ENCODE results near the gene ARL11. TPM values are rescaled to one million over a fixed set of nuclear protein-coding genes. Genes with fewer than 3 reads are reported as not detected.

Gene ARL11
- total RNA-seq, 1 experiment from 2014 or later: 0.35 TPM

DNA sequence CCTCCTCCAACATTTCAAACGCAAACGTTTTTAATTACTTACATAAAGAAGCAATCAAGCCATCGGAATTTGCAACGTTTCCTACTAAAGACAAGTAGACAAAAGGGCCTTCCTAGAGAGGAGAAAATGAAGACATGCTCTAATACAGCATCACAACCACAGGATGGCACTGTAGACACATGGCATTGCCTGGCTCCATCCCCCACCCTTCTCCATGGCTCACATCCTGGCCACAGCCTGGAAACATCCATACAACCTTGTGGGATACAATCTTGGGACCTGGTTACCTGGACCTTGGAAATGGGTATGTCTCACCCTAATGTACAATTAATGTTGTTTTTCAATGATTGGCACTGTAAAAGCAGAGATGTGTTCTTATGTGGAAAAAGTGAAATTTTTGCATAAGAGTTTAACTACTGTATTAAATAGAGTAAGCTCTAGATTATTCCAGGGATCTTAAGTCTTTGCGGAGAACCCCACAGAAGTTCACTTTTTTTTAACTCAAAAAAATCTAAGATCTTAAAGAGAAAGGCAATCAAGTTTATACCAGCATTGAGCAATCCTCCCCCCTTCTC is 41.5 kb downstream of the ARL11 start:
- no peak overlapping the region for H3K27ac Mint-ChIP-seq
- ATAC-seq: peak; percentile 99
- POLR2A ChIA-PET: interaction anchor here (1.0 kb wide), 1 partner anchor 29 kb away, joined by 4 read pairs; no protein-coding TSS in a partner anchor
- H3K36me3 Mint-ChIP-seq: peaks cover 34% of the 10 kb centered on the region
- no peaks in the 10 kb centered on the region for H3K27me3 Mint-ChIP-seq (ENCODE audit: low read depth)
- no peaks in the 10 kb centered on the region; the same call in 1 of the 2 replicates for H3K9me3 Mint-ChIP-seq
- no peak overlapping the region for H3K4me3 Mint-ChIP-seq
- H3K4me1 Mint-ChIP-seq: peaks cover 34% of the 10 kb centered on the region
- CTCF ChIA-PET: interaction anchor here (0.8 to 2.1 kb wide), 6 partner anchors 13 to 177 kb away, joined by 4 to 8 read pairs (median 5); partner anchors contain the start of gene KPNA3
- TF ChIP-seq CTCF (IDR thresholded peaks at IDR 0.05): peak; percentile 26; the same call in 1 of the 2 replicates
- no peak for TF ChIP-seq E2F4 (CRISPR knock-in tag; IDR thresholded peaks at IDR 0.05; ENCODE audit: borderline replicate concordance, low read depth)
- DNase-seq (ENCODE audit: low spot score): peak; percentile 64

- ChIA-PET CTCF (interaction anchor here (1.1 to 2.1 kb wide), 5 partner anchors 12 to 176 kb away, joined by 4 to 8 read pairs (median 4); no protein-coding TSS in a partner anchor), POLR2A (no interaction called here)
- H3K4me3 Mint-ChIP-seq: no peak overlapping the region
- TF ChIP-seq ZNF121 (CRISPR knock-in tag; IDR thresholded peaks at IDR 0.05) (no peak), JAZF1 (CRISPR knock-in tag; IDR thresholded peaks at IDR 0.05) (no peak), CBFB (CRISPR knock-in tag; IDR thresholded peaks at IDR 0.05; ENCODE audit: low read depth) (no peak), NR1H2 (CRISPR knock-in tag; IDR thresholded peaks at IDR 0.05) (no peak), ZNF425 (CRISPR knock-in tag; conservative IDR thresholded peaks at IDR 0.05) (no peak), FOXP1 (CRISPR knock-in tag; IDR thresholded peaks at IDR 0.05; ENCODE audit: borderline replicate concordance) (no peak), ZNF671 (CRISPR knock-in tag; IDR thresholded peaks at IDR 0.05) (no peak), NFE2L1 (CRISPR knock-in tag; IDR thresholded peaks at IDR 0.05) (no peak), TEAD1 (CRISPR knock-in tag; IDR thresholded peaks at IDR 0.05) (no peak), CREM (CRISPR knock-in tag; IDR thresholded peaks at IDR 0.05) (no peak), ATF6 (CRISPR knock-in tag; IDR thresholded peaks at IDR 0.05) (no peak), NR3C1 (CRISPR knock-in tag; conservative IDR thresholded peaks at IDR 0.05; ENCODE audit: low read depth) (no peak), NFATC4 (CRISPR knock-in tag; IDR thresholded peaks at IDR 0.05) (no peak), SP1 (CRISPR knock-in tag; conservative IDR thresholded peaks at IDR 0.05) (no peak)
- TF ChIP-seq, protein P1, sequence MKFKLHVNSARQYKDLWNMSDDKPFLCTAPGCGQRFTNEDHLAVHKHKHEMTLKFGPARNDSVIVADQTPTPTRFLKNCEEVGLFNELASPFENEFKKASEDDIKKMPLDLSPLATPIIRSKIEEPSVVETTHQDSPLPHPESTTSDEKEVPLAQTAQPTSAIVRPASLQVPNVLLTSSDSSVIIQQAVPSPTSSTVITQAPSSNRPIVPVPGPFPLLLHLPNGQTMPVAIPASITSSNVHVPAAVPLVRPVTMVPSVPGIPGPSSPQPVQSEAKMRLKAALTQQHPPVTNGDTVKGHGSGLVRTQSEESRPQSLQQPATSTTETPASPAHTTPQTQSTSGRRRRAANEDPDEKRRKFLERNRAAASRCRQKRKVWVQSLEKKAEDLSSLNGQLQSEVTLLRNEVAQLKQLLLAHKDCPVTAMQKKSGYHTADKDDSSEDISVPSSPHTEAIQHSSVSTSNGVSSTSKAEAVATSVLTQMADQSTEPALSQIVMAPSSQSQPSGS (CRISPR knock-in tag; IDR thresholded peaks at IDR 0.05; ENCODE audit: borderline replicate concordance, low read depth): no peak
- peak overlapping the region; percentile 71 for H3K27ac Mint-ChIP-seq
- H3K4me1 Mint-ChIP-seq: peaks cover 34% of the 10 kb centered on the region
- no peak for DNase-seq (ENCODE audit: low spot score)
- ATAC-seq: no peak
- peaks cover 41% of the 10 kb centered on the region for H3K36me3 Mint-ChIP-seq
- no peaks in the 10 kb centered on the region; the same call in 1 of the 2 replicates for H3K9me3 Mint-ChIP-seq
- no peaks in the 10 kb centered on the region for H3K27me3 Mint-ChIP-seq (ENCODE audit: low read depth)
Observed at GRCh38 chr13:49670828-49671227, 42.5 kb downstream of the ARL11 start.

All from WTC11 (cell line).